Left colon (tissue), 2 donors: ENCODE data around the gene USP4. TPM values are rescaled to one million over a fixed set of nuclear protein-coding genes. Genes with fewer than 3 reads are reported as not detected.
"Not testable (repeated sequence)": the region's sequence is repeated elsewhere in the genome, so short reads cannot be mapped to it uniquely, and the experiment has no call there.

Source experiments
- ATAC-seq: fragments of 200-7000 bp; cut with Tn5 transposase; one replicate; pipeline ENCODE4 v1.9.1; 2020; ENCODE audit warnings: mild to moderate bottlenecking, moderate library complexity
- DNase-seq, 2 donors: peaks; one replicate each; pipeline ENCODE4 v3.0.0-alpha.2; 2020
- intact Hi-C, 2 donors: fragments of 100-400 bp; cut with DNase I in 1 of 2; cut with micrococcal nuclease in 1 of 2; formaldehyde crosslinking; loops; one replicate each; pipeline versions ENCODE4 v1.11.2 to v1.14.0; 2022; cut with DNase I, micrococcal nuclease
- total RNA-seq, 2 donors: library from RNA; stranded (reverse); fragmentation: NEBNext Ultra II Directional; extraction: Animal tissue kit (Norgen Biotek cat#: 25700); gene quantifications; one replicate each; pipeline ENCODE4 v1.2.1, GENCODE V29; 2021
- donor health status: DM: no; HTN: no; CAD: no.
- donor health status: DM: yes; HTN: yes; CAD: no.

The USP4 gene
- total RNA-seq, 2 donors from 2014 or later: 48.5 to 55.3 TPM

- ATAC-seq (no peak), DNase-seq (no peak)
- intact Hi-C loops: no loop called here
Observed at GRCh38 chr3:49352890-49353421, 13.1 kb upstream of the USP4 start.

- no peak for ATAC-seq
- no peak for DNase-seq
- intact Hi-C loops: no loop called here
Observed at GRCh38 chr3:49352281-49352680, 12.4 kb upstream of the USP4 start.

- DNase-seq (no peak), ATAC-seq (peak; percentile 11)
- intact Hi-C loops: no loop called here
Observed at GRCh38 chr3:49351521-49352011, 11.7 kb upstream of the USP4 start.

- DNase-seq (no peak), ATAC-seq (peak; percentile 40)
- intact Hi-C loops: no loop called here
Observed at GRCh38 chr3:49349348-49350114, 9.7 kb upstream of the USP4 start.

GRCh38 chr3:49348361-49348760, 8.5 kb upstream of the USP4 start:
- not testable (repeated sequence) for ATAC-seq

GRCh38 chr3:49346797-49347251, 7.0 kb upstream of the USP4 start:
- intact Hi-C loops: no loop called here
- ATAC-seq (peak; percentile 76), DNase-seq (peak in 1 of 2 donors; percentile 44)

More at GRCh38 chr3:49348361-49348760, 8.5 kb upstream of the USP4 start:
- DNase-seq, intact Hi-C loops: not testable (repeated sequence)

- DNase-seq (no peak), ATAC-seq (no peak)
- intact Hi-C loops: no loop called here
Observed at GRCh38 chr3:49343163-49343562, 3.3 kb upstream of the USP4 start.

GRCh38 chr3:49341996-49342395, 2.1 kb upstream of the USP4 start:
- ATAC-seq (no peak), DNase-seq (no peak)
- intact Hi-C loops: loop anchor here in 1 of 2 donors (2.0 kb wide), 1 partner anchor 171 kb away; the partner anchor contains the start of gene KLHDC8B

- intact Hi-C loops: loop anchor here in 1 of 2 donors (10.0 kb wide), 1 partner anchor 105 kb away; no protein-coding TSS in a partner anchor
- DNase-seq: peak; percentile 31 to 55
- ATAC-seq: peak; percentile 28
Observed at GRCh38 chr3:49339581-49339940, 292 bp downstream of the USP4 start.

GRCh38 chr3:49333916-49334633, 5.8 kb downstream of the USP4 start:
- DNase-seq: no peak
- ATAC-seq: no peak
- intact Hi-C loops: loop anchor here in 1 of 2 donors (10.0 kb wide), 1 partner anchor 111 kb away; no protein-coding TSS in a partner anchor

- DNase-seq (no peak), ATAC-seq (no peak)
- intact Hi-C loops: loop anchor here in 1 of 2 donors (10.0 kb wide), 1 partner anchor 112 kb away; no protein-coding TSS in a partner anchor
Observed at GRCh38 chr3:49333091-49333490, 6.8 kb downstream of the USP4 start.

GRCh38 chr3:49329186-49329585, 10.7 kb downstream of the USP4 start:
- DNase-seq (no peak), ATAC-seq (no peak)
- intact Hi-C loops: no loop called here

GRCh38 chr3:49328350-49328749, 11.5 kb downstream of the USP4 start:
- intact Hi-C loops, DNase-seq, ATAC-seq: not testable (repeated sequence)

- intact Hi-C loops: no loop called here
- ATAC-seq: peak; percentile 43
- no peak for DNase-seq
Observed at GRCh38 chr3:49327485-49327884, 12.4 kb downstream of the USP4 start.

GRCh38 chr3:49324768-49325167, 15.1 kb downstream of the USP4 start:
- DNase-seq (no peak), ATAC-seq (no peak)
- intact Hi-C loops: no loop called here

- intact Hi-C loops: no loop called here
- peak in 1 of 2 donors; percentile 78 for DNase-seq
- ATAC-seq: peak; percentile 7
Observed at GRCh38 chr3:49316696-49317457, 23.0 kb downstream of the USP4 start.

GRCh38 chr3:49313896-49314688, 25.8 kb downstream of the USP4 start:
- DNase-seq: no peak
- intact Hi-C loops: no loop called here
- no peak for ATAC-seq

- no peak for ATAC-seq
- intact Hi-C loops: no loop called here
- no peak for DNase-seq
Observed at GRCh38 chr3:49311283-49311682, 28.6 kb downstream of the USP4 start.
